Measurements from ENCODE around the gene WNT5A.

DNA sequence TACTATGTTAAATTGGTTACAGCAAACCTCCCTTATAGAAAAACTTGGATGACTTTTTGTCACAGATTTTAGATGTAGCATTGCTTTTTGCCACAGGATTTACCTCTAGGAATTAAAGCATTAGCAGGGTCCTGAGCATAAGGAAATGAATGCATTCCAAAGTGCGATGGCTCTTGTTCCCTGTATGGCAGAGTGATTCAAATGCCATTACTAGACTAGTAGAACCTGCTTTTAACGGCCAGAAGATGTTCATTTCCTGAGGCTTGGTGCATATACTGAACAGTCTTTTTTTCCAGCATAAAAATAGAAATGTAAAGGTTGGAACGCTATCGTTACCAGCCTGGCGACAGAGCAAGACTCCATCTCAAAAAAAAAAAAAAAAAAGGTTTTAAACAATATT, 59.4 kb downstream of the WNT5A start:
- TF ChIP-seq, protein P1, sequence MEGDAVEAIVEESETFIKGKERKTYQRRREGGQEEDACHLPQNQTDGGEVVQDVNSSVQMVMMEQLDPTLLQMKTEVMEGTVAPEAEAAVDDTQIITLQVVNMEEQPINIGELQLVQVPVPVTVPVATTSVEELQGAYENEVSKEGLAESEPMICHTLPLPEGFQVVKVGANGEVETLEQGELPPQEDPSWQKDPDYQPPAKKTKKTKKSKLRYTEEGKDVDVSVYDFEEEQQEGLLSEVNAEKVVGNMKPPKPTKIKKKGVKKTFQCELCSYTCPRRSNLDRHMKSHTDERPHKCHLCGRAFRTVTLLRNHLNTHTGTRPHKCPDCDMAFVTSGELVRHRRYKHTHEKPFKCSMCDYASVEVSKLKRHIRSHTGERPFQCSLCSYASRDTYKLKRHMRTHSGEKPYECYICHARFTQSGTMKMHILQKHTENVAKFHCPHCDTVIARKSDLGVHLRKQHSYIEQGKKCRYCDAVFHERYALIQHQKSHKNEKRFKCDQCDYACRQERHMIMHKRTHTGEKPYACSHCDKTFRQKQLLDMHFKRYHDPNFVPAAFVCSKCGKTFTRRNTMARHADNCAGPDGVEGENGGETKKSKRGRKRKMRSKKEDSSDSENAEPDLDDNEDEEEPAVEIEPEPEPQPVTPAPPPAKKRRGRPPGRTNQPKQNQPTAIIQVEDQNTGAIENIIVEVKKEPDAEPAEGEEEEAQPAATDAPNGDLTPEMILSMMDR (IDR thresholded peaks at IDR 0.05; ENCODE audit: extremely low read depth in 1 of 2, insufficient read depth in 1 of 2, low read depth in 1 of 2, low read length in 2 of 2), result no peak
- no peak for TF ChIP-seq POLR2A (IDR thresholded peaks at IDR 0.05; ENCODE audit: low read depth, low read length)
- no peak for TF ChIP-seq POLR2AphosphoS5 (IDR thresholded peaks at IDR 0.05; ENCODE audit: insufficient read depth, low read depth, low read length)
- no peak for TF ChIP-seq GATA2 (IDR thresholded peaks at IDR 0.05; ENCODE audit: insufficient read depth, insufficient read length, low read depth, low read length)
- TF ChIP-seq EZH2 (IDR thresholded peaks at IDR 0.05; ENCODE audit: borderline replicate concordance, low read depth, low read length, severe bottlenecking), result no peak
- TF ChIP-seq, protein P2, sequence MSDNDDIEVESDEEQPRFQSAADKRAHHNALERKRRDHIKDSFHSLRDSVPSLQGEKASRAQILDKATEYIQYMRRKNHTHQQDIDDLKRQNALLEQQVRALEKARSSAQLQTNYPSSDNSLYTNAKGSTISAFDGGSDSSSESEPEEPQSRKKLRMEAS (IDR thresholded peaks at IDR 0.05; ENCODE audit: insufficient read depth, insufficient read length), result no peak

All from endothelial cell of umbilical vein (primary cell).